ENCODE data around the gene ARIH1.

ARIH1 gene

GRCh38 chr15:72570059-72570458 is 95.9 kb downstream of the ARIH1 start:
- no peak overlapping the region for H3K4me3 ChIP-seq (ENCODE audit: low read depth, low read length)
- TF ChIP-seq, protein P1, sequence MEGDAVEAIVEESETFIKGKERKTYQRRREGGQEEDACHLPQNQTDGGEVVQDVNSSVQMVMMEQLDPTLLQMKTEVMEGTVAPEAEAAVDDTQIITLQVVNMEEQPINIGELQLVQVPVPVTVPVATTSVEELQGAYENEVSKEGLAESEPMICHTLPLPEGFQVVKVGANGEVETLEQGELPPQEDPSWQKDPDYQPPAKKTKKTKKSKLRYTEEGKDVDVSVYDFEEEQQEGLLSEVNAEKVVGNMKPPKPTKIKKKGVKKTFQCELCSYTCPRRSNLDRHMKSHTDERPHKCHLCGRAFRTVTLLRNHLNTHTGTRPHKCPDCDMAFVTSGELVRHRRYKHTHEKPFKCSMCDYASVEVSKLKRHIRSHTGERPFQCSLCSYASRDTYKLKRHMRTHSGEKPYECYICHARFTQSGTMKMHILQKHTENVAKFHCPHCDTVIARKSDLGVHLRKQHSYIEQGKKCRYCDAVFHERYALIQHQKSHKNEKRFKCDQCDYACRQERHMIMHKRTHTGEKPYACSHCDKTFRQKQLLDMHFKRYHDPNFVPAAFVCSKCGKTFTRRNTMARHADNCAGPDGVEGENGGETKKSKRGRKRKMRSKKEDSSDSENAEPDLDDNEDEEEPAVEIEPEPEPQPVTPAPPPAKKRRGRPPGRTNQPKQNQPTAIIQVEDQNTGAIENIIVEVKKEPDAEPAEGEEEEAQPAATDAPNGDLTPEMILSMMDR (IDR thresholded peaks at IDR 0.05; ENCODE audit: insufficient read depth, low read depth, low read length, missing control alignments), result no peak
- no peak for DNase-seq (ENCODE audit: low read depth)

DNA sequence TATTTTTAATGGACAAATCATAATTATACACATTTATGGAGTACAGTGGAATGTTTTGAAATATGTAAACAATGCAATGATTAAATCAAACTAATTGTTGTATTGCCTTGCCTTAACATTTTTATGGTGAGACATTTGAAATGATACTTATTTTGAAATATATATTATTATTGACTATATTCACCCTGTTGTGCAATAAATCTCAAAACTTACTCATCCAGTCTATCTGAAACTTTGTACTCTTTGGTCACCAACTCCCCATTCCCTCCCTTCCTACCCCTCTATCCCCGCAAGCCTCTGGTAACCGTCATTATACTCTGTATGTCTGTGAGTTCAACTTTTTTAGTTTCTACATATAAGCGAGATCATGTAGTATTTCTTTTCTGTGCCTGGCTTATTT is 105.7 kb downstream of the ARIH1 start:
- TF ChIP-seq, protein P1 (IDR thresholded peaks at IDR 0.05; ENCODE audit: insufficient read depth, low read depth, low read length, missing control alignments), result no peak
- no peak for DNase-seq (ENCODE audit: low read depth)
- H3K4me3 ChIP-seq (ENCODE audit: low read depth, low read length), result no peak overlapping the region

- H3K4me3 ChIP-seq (ENCODE audit: low read depth, low read length), result no peak overlapping the region
- TF ChIP-seq, protein P1 (IDR thresholded peaks at IDR 0.05; ENCODE audit: insufficient read depth, low read depth, low read length, missing control alignments), result no peak
- DNase-seq (ENCODE audit: low read depth), result no peak
Observed at GRCh38 chr15:72584006-72584405, 109.9 kb downstream of the ARIH1 start.

DNA sequence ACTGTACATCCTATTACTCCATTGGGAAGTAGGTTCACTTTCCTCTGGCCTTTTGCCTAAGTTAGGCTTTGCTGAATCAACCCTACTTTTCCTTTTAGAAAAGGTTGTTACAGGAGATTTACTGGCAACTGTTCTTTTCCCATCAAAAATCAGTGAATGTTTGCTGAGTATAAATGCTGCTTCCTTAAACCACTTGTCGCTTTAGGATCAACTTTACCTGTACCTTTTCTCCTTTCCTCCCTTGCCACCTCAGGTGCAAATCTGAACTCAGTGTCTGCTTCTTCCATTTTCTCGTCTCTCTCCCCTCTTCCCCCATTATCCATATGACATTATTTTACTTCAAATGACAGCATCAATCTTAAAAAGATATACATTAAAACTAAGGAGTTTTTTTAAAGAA is 110.9 kb downstream of the ARIH1 start:
- TF ChIP-seq, protein P1 (IDR thresholded peaks at IDR 0.05; ENCODE audit: insufficient read depth, low read depth, low read length, missing control alignments), result no peak

GRCh38 chr15:72585476-72586058 is 111.4 kb downstream of the ARIH1 start:
- H3K4me3 ChIP-seq (ENCODE audit: low read depth, low read length), result no peak overlapping the region
- TF ChIP-seq, protein P1 (IDR thresholded peaks at IDR 0.05; ENCODE audit: insufficient read depth, low read depth, low read length, missing control alignments), result no peak
- DNase-seq (ENCODE audit: low read depth), result no peak

More for the DNA sequence above, 110.9 kb downstream of the ARIH1 start:
- no peak for DNase-seq (ENCODE audit: low read depth)
- no peak overlapping the region for H3K4me3 ChIP-seq (ENCODE audit: low read depth, low read length)

- no peak for DNase-seq (ENCODE audit: low read depth)
- TF ChIP-seq, protein P1 (IDR thresholded peaks at IDR 0.05; ENCODE audit: insufficient read depth, low read depth, low read length, missing control alignments), result no peak
- H3K4me3 ChIP-seq (ENCODE audit: low read depth, low read length), result no peak overlapping the region
Observed at GRCh38 chr15:72588096-72588495, 114.0 kb downstream of the ARIH1 start.

GRCh38 chr15:72590427-72590826 is 116.3 kb downstream of the ARIH1 start:
- no peak for DNase-seq (ENCODE audit: low read depth)
- H3K4me3 ChIP-seq (ENCODE audit: low read depth, low read length), result no peak overlapping the region
- TF ChIP-seq, protein P1 (IDR thresholded peaks at IDR 0.05; ENCODE audit: insufficient read depth, low read depth, low read length, missing control alignments), result no peak
